ENCODE measurements around the gene ZNF529.

ZNF529 gene

GRCh38 chr19:36508325-36508724 lies 64.8 kb downstream of the ZNF529 start:
- no peak for DNase-seq

GRCh38 chr19:36501973-36502372 lies 71.1 kb downstream of the ZNF529 start:
- no peak for DNase-seq

- no peak for DNase-seq
These were observed 76.1 kb downstream of the ZNF529 start for GRCh38 chr19:36497001-36497400.
